OCI-LY3 (cell line): ENCODE data around the gene TLE3.

Experiments used
- EZH2phosphoT487 ChIP-seq: fragments of 200-600 bp; shearing (Covaris generic); IDR thresholded peaks from 2 replicates; pipeline ENCODE4 v1.6.1; 2018; ENCODE audit warnings: antibody characterized with exemption, mixed run types, low read depth
- TF ChIP-seq, protein P1 (sequence below): fragments of 200-600, 300-600 bp; sonication (generic); IDR thresholded peaks from 2 replicates; pipeline ENCODE4 v1.5.1; 2014; ENCODE audit warnings: antibody characterized with exemption, low read length, low read depth

DNA sequence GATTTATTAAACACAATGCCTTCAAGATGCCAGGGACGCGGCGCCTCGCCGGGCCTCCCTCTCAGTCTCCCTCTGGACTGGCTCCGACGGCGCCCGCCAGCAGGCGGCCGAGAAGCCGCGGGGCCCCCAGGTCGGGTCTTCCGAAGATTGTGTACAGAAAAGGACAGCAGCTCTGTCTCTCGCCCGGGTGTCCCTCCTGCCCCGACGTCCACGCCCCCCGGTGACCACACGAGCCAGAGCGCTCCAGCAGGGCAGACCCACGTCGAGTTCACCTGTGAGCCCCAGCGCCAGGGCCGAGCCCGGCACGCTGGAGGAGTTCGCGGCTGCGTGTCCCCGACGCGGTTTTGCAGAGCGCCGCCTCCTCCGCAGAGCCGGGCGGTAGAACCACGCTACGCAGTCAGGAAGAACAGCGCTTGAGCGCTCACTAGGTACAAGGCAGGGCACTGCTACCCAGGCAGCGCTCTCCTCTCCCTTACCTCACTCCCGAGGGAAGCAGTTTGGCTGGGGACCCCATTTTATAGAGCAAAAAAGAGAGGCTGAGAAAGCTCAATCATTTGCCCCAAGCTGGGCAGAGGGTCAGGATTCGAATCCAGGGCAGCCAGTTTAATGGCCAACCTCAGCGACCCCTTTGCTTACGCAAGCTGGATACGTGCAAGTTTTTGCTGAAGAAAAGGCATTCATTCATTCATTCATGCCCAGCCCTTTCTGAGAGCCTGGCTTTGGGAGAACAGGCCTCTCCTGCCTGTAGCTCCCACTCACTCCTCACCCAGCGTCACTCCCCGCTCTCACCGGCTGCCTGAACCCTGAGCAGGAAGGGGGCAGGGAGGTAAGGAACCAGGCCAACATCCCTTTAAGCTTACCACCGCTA lies 3.0 kb upstream of the TLE3 start:
- TF ChIP-seq EZH2phosphoT487 = no peak
- TF ChIP-seq, protein P1, sequence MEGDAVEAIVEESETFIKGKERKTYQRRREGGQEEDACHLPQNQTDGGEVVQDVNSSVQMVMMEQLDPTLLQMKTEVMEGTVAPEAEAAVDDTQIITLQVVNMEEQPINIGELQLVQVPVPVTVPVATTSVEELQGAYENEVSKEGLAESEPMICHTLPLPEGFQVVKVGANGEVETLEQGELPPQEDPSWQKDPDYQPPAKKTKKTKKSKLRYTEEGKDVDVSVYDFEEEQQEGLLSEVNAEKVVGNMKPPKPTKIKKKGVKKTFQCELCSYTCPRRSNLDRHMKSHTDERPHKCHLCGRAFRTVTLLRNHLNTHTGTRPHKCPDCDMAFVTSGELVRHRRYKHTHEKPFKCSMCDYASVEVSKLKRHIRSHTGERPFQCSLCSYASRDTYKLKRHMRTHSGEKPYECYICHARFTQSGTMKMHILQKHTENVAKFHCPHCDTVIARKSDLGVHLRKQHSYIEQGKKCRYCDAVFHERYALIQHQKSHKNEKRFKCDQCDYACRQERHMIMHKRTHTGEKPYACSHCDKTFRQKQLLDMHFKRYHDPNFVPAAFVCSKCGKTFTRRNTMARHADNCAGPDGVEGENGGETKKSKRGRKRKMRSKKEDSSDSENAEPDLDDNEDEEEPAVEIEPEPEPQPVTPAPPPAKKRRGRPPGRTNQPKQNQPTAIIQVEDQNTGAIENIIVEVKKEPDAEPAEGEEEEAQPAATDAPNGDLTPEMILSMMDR = peak; percentile 31
